Mesodermal cell (in vitro differentiated cells): ENCODE measurements around the gene RFTN1.

Source experiments
- H3K27ac ChIP-seq: 2 replicates; pipeline ENCODE4 v1.7.0; 2013; ENCODE audit warnings: mild to moderate bottlenecking, low read depth, low read length, moderate library complexity; ENCODE audit not compliant: severe bottlenecking
- H3K36me3 ChIP-seq: 2 replicates; pipeline ENCODE4 v1.7.1; 2013; ENCODE audit warnings: mild to moderate bottlenecking, low read length, moderate library complexity; ENCODE audit not compliant: control insufficient read depth, insufficient read depth
- H3K4me1 ChIP-seq: one replicate; pipeline ENCODE4 v1.7.1; 2013; ENCODE audit warnings: mild to moderate bottlenecking, low read length; ENCODE audit not compliant: insufficient read depth, control insufficient read depth, poor library complexity, severe bottlenecking
- H3K4me3 ChIP-seq: 2 replicates; pipeline ENCODE4 v1.7.0; 2013; ENCODE audit warnings: low read length, control low read depth, mild to moderate bottlenecking; ENCODE audit not compliant: insufficient read depth, poor library complexity, severe bottlenecking; ENCODE audit errors: extremely low read depth
- H3K9me3 ChIP-seq: 2 replicates; pipeline ENCODE4 v1.7.1; 2013; ENCODE audit warnings: mild to moderate bottlenecking, low read length, moderate library complexity; ENCODE audit not compliant: control insufficient read depth
- WGBS, 2 experiments: methylation state at CpG; one replicate each; pipeline ENCODE4 v1.1.5; 2013; ENCODE audit warnings: missing lambda C conversion rate in 2 of 2; ENCODE audit not compliant: insufficient coverage in 2 of 2; 5-methylcytosine and 5-hydroxymethylcytosine counted together

The RFTN1 gene

DNA sequence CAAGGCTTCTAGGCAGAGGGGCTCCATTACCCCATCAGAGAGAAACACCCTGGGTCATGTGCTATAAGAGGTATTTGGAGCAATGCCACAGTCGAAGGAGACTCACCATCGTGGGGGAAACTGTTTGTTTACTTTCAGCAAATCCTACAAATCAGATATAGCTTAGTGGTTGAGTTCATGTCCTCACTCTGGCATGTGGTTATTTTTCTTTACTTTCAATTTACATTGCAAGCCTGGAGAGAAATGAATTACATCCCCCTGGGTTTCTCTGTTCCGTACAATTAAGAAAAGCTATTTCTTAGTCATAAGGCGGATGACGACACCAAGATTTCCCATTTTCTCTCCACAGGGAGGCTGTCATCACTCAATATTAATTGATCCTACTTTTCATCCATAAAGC is 36.9 kb downstream of the RFTN1 start:
- H3K4me1 ChIP-seq: peaks cover 37% of the 10 kb centered on the region
- peaks cover 13% of the 10 kb centered on the region for H3K36me3 ChIP-seq
- WGBS, 2 experiments: 86 to 95% methylated on average over 3 to 5 of the region's 5 CpGs
- no peak overlapping the region for H3K4me3 ChIP-seq
- H3K27ac ChIP-seq: no peak overlapping the region
- no peaks in the 10 kb centered on the region for H3K9me3 ChIP-seq

- Histone ChIP-seq H3K4me1 (peaks cover 28% of the 10 kb centered on the region), H3K9me3 (peaks cover 7% of the 10 kb centered on the region), H3K36me3 (peaks cover 19% of the 10 kb centered on the region), H3K27ac (no peak overlapping the region), H3K4me3 (no peak overlapping the region)
- WGBS, 2 experiments: 100% methylated on average over 1 of the region's 3 CpGs
Measured at GRCh38 chr3:16475766-16476165, 37.7 kb downstream of the RFTN1 start.

GRCh38 chr3:16474920-16475319 is 38.6 kb downstream of the RFTN1 start:
- 92 to 100% methylated on average over 1 to 6 of the region's 7 CpGs for WGBS, 2 experiments
- H3K4me1 ChIP-seq: peaks cover 28% of the 10 kb centered on the region
- H3K4me3 ChIP-seq: no peak overlapping the region
- no peak overlapping the region for H3K27ac ChIP-seq
- peaks cover 24% of the 10 kb centered on the region for H3K36me3 ChIP-seq
- H3K9me3 ChIP-seq: peaks cover 12% of the 10 kb centered on the region

DNA sequence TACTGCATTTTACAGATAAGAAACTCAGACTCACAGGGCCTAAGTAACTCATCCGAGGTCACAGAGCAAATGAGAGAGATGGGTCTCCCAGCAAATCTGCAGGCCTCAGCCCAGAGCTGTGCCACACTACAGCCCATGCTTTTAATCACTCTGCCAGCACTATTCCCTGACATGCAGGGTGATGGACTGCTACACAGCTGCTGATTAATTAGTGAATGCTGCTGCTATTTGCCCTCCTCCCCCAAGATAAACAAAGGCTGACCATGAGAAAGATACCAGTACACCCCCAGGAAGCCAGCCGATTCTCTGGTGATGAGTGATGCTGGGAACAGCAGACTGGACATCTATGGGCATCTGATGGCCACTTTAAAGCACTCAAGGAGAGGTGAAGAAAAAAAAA is 39.3 kb downstream of the RFTN1 start:
- WGBS, 2 experiments: 69% methylated on average over 2 of the region's 2 CpGs; no CpG with 5 or more reads in 1 of the 2 experiments
- peak overlapping the region; percentile 6 for H3K27ac ChIP-seq

GRCh38 chr3:16472593-16472992 is 40.9 kb downstream of the RFTN1 start:
- Histone ChIP-seq H3K27ac (no peak overlapping the region), H3K9me3 (peaks cover 12% of the 10 kb centered on the region), H3K4me1 (peaks cover 40% of the 10 kb centered on the region), H3K4me3 (no peak overlapping the region), H3K36me3 (peaks cover 23% of the 10 kb centered on the region)
- 89 to 91% methylated on average over 8 of the region's 8 CpGs for WGBS, 2 experiments

More for the DNA sequence above, 39.3 kb downstream of the RFTN1 start:
- peaks cover 23% of the 10 kb centered on the region for H3K36me3 ChIP-seq
- peaks cover 12% of the 10 kb centered on the region for H3K9me3 ChIP-seq
- no peak overlapping the region for H3K4me3 ChIP-seq
- H3K4me1 ChIP-seq: peaks cover 28% of the 10 kb centered on the region

DNA sequence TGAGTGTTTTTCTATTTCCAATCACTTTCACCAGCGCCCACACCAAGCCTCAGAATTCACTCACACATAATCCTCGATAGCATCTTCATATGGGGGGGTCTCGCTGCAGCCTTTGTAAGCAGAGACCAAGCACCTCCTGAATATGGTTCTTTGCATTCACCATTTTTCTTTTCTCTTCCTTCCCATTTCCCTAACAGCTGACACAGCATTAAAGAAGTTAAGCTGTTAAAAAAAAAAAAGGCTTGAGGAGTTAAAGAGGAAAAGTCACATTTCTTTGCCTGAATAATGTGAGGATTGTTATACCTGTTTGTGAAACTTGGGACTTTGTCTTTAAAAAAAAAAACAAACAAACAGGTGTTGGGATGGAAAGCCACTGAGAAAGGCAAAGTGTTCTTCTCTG is 41.6 kb downstream of the RFTN1 start:
- Histone ChIP-seq H3K4me3 (no peak overlapping the region), H3K27ac (no peak overlapping the region), H3K36me3 (peaks cover 23% of the 10 kb centered on the region), H3K4me1 (peaks cover 41% of the 10 kb centered on the region), H3K9me3 (peaks cover 12% of the 10 kb centered on the region)
- WGBS, 2 experiments: 95% methylated on average over 3 of the region's 3 CpGs; no CpG with 5 or more reads in 1 of the 2 experiments

GRCh38 chr3:16470590-16470989 is 42.9 kb downstream of the RFTN1 start:
- Histone ChIP-seq H3K27ac (no peak overlapping the region), H3K9me3 (peaks cover 12% of the 10 kb centered on the region), H3K4me1 (peaks cover 35% of the 10 kb centered on the region), H3K4me3 (no peak overlapping the region), H3K36me3 (peaks cover 23% of the 10 kb centered on the region)
- WGBS, 2 experiments: 88 to 100% methylated on average over 1 of the region's 1 CpG

DNA sequence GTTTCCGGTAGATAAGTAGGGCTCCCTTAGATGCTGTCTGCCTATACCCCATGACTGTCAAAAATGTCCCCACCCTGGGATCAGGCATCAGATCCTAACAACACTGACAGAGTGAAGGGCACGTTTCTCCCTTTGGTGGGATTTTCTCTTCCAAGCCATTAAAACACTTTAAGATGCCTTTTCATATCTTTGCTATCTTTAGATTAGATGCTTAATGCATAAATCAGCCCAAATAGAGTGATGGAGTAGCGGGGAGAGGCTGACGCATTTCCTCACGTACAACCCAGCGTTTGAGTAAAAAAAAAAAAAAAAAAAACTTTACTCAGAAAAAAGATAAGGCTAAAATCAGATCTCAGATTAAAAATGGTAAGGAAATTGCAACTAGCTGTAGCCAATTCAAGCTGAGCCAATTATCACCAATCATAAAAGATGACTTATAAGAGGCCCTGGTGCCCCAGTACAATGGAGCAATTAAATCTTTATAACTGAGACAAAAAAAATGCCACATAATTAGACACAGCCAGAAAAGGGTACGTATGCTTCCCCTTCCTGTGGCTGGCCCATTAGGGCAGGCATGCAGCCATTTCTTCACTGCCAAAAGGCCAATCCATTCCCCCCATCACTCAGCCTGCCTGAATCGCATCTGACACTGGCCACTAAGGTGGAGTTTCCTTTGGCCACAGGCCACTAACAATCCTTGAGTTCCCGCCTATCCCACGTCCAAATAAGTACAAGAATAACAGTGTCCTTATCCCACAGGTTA is 45.0 kb downstream of the RFTN1 start:
- Histone ChIP-seq H3K36me3 (peaks cover 23% of the 10 kb centered on the region), H3K4me3 (no peak overlapping the region), H3K9me3 (peaks cover 12% of the 10 kb centered on the region), H3K4me1 (peaks cover 18% of the 10 kb centered on the region), H3K27ac (no peak overlapping the region)
- 72 to 81% methylated on average over 3 of the region's 10 CpGs for WGBS, 2 experiments

DNA sequence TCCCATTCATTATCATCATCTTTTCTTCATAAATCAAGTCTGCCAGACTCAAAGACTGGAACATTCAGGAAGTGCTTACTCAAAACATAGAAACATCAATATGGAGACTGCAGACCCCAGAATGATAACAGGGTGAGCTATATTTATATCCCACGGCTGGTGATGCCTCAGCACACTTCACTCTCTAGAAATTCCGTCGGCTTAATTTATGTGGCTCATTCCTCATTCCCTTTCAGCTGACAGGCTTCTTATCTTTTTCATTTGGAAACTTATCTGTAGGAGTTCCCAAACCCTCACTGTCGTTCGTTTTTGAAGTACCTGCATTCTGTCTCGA is 45.5 kb downstream of the RFTN1 start:
- 70 to 78% methylated on average over 6 of the region's 6 CpGs for WGBS, 2 experiments
- Histone ChIP-seq H3K9me3 (peaks cover 12% of the 10 kb centered on the region), H3K27ac (no peak overlapping the region), H3K36me3 (peaks cover 23% of the 10 kb centered on the region), H3K4me3 (no peak overlapping the region), H3K4me1 (peaks cover 17% of the 10 kb centered on the region)

- Histone ChIP-seq H3K36me3 (peaks cover 22% of the 10 kb centered on the region), H3K4me3 (no peak overlapping the region), H3K9me3 (peaks cover 12% of the 10 kb centered on the region), H3K4me1 (peaks cover 17% of the 10 kb centered on the region), H3K27ac (peak overlapping the region; percentile 43)
- 88 to 89% methylated on average over 3 to 5 of the region's 9 CpGs for WGBS, 2 experiments
Measured at GRCh38 chr3:16467393-16467792, 46.1 kb downstream of the RFTN1 start.

GRCh38 chr3:16466822-16467221 is 46.7 kb downstream of the RFTN1 start:
- Histone ChIP-seq H3K27ac (no peak overlapping the region), H3K4me3 (no peak overlapping the region), H3K36me3 (peaks cover 16% of the 10 kb centered on the region), H3K9me3 (peaks cover 12% of the 10 kb centered on the region), H3K4me1 (peaks cover 17% of the 10 kb centered on the region)
- WGBS, 2 experiments: 91 to 100% methylated on average over 4 of the region's 4 CpGs
